GM12801 (cell line): ENCODE measurements around the gene EDN3.

Experiments
- CTCF ChIP-seq: IDR thresholded peaks from one replicate; pipeline ENCODE4 v1.5.1; 2011; ENCODE audit warnings: control low read depth; ENCODE audit not compliant: insufficient read length; ENCODE audit errors: extremely low read depth

The EDN3 gene

GRCh38 chr20:59340201-59340885 is 39.9 kb downstream of the EDN3 start:
- TF ChIP-seq CTCF: no peak

DNA sequence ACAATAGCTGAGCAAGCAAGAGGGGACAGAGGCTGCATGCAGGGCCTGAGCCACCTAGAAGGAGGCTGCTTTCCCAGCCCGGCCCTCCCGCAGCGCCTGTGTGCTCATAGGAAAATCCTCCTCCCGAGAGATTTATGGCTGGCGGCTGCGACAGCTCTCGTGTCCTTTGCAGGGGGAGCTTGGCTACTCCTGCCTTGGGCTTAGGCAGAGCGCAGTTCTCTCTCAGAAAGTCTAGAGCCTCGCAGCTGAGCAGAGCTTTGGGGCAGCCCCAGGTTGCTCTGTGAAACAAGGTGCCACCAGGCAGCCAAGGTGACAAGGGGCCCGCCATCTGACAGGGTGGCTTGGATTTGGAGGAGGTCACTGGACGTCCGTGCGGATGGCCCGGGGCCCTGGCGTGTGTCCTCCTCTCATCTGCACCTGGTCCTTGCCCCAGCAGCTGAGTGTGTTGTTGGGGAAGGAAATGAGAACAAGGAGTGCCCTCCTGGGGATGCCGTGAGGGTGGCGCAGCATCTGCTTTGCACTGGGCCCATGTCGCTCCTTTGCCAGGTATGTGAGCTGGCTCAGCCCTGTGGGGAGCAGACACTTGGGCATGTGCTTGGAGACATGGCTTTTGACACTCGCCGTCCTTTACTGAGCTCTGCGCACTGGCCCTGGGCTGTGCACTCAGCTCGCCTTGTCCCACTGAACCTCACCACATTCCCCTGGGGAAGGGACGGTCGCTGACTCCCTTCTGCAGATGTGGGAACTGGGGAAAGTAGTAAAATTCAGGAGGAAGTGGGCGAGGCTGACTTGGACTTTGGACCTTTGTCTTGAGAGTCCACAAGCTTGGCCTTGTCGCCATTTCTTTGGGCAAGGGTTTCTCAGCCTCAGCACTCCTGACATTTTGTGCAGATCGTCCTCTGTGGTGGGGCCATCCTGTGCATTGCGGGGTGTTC is 41.9 kb downstream of the EDN3 start:
- TF ChIP-seq CTCF: no peak

DNA sequence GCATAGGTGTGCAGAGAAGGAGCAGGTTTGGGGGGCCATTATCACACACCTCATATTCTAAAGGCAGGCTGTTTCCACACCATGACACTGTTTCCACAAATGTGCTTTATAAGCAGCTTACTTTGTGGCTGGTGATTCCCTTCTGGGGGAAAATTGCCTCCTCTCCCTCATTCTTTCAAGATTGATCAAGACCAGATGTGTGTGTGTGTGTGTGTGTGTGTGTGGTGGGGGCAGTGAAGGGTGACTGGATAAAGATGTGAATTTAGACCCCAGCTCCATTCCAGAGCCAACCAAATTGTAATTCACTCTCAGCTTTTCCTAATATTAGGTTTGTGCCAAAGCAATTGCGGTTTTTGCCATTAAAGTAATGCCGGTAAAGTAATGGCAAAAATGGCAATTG is 45.6 kb downstream of the EDN3 start:
- TF ChIP-seq CTCF: no peak

DNA sequence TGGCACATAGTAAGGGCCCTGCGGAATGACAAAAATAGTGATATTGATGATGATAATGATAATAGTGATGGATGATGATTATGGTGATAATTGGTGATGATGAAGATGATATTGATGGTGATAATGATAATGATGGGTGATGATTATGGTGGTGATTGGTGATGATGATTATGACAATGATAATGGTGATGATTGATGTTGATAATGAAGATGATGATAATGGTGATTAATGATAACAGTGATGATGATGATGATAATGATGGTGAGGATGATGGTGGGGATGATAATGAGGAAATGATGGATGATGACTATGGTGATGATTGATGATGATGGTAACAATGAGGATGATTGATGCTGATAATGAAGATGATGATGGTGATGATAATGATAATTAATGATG is 48.9 kb downstream of the EDN3 start:
- TF ChIP-seq CTCF: no peak

DNA sequence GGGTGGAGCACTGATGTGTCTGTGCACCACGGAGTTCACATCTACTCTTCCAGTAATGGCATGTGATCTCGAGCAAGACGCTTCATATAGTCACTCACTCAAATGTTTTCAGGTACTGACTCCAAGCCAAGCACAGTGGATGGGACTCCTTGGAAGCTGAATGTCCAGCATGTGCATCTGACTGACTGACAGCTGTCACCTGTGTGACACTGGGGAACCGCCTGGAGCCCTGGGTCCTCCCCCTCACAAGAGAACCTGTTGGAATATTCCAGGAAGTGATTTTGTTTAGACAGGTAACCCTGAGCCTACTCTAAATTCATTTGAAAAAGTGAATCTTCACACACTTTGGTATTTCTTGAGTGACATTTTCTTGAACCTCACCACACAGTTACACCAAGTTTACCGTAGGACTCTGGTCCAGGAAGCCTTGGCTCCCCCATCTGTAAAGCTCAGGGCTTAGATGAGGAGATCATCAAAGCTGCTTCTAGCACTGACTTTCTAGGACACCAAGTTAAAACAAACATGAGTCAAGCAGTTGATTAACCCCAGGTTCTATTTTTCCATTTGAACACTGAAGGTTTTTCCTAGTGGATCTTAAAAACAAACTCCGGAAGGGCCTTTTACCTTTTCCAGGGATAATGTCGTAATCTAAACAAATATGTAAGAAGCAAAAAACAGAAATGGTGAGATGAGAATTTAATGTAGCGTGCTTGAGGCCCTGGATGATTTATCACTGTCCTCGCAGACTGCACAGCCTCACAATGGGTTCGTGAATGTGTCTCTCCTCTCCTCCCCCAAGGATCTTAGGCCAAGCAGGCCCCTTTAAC is 50.1 kb downstream of the EDN3 start:
- no peak for TF ChIP-seq CTCF

DNA sequence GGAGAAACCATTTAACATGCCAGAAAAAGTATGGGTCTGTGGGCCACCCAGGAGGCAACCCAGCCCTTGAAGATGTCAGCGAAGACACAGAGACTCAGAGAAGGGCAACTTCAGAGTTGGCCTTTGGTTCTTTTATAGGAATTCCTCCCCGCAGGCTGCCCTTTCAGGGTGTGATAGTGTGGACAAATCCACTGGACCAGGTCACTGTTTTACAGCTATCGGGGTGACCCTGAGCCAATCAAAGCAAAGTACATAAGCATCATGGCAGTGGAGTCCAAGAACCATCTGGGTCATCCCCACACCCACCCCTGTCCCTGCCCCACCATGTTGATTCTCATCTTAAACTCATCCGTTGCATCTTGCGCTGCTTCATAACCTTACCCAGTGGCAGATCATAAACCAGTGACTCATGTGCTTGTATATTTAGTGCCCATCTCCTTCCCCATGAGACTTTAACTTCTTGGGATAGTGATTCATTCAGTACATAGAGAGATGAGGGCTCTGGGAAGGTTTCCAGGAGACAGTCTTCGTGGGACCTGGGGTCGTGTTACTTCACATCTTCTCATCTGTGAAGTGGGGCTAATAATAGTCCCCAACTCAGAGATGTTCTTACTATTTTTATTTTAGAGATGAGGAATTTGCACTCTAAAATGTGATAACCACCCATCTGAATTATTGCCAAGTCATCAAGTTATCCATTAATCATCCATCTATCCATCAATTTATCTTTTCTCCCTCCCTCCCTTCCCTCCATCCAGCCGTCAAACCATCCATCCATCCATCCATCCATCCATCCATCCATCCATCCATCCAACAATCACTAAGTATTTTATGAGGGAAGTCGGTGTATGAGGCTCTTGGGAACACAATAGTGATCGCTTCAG is 51.0 kb downstream of the EDN3 start:
- no peak for TF ChIP-seq CTCF
